OCI-LY3 (cell line): ENCODE measurements around the gene ZNF333.
"Not testable (repeated sequence)": the region's sequence is repeated elsewhere in the genome, so short reads cannot be mapped to it uniquely, and the experiment has no call there.

ENCODE experiments used
- H2AFZ ChIP-seq: fragments of 200-600, 300-600 bp; shearing (Covaris generic); 2 replicates; pipeline ENCODE4 v1.6.0; 2014; ENCODE audit warnings: antibody characterized with exemption, low read depth, low read length
- H3K27ac ChIP-seq: fragments of 200-600, 300-600 bp; sonication (generic); 2 replicates; pipeline ENCODE4 v1.5.1; 2014; ENCODE audit warnings: mild to moderate bottlenecking, low read length, moderate library complexity, mixed read lengths
- H3K27me3 ChIP-seq: fragments of 200-600, 300-600 bp; sonication (generic); 2 replicates; pipeline ENCODE4 v1.6.1; 2014; ENCODE audit warnings: low read depth, low read length, mixed read lengths
- H3K36me3 ChIP-seq: fragments of 200-600, 300-600 bp; sonication (generic); replicated peaks from 2 replicates; pipeline ENCODE3; 2014; ENCODE audit warnings: low read depth, low read length, mixed read lengths
- H3K4me1 ChIP-seq: fragments of 300-600, 200-600 bp; sonication (generic); 2 replicates; pipeline ENCODE4 v1.6.1; 2014; ENCODE audit warnings: low read length, mixed read lengths
- H3K4me2 ChIP-seq: fragments of 200-600, 300-600 bp; sonication (generic); 2 replicates; pipeline ENCODE4 v1.6.1; 2014; ENCODE audit warnings: low read length, mixed read lengths
- H3K4me3 ChIP-seq: fragments of 300-600, 200-600 bp; sonication (generic); 2 replicates; pipeline ENCODE4 v1.5.1; 2014; ENCODE audit warnings: antibody characterized with exemption, mild to moderate bottlenecking, low read length, moderate library complexity
- H3K79me2 ChIP-seq: fragments of 300-600, 200-600 bp; shearing (Covaris generic); 2 replicates; pipeline ENCODE4 v1.6.1; 2014; ENCODE audit warnings: mild to moderate bottlenecking, low read length, mixed read lengths
- H3K9ac ChIP-seq: fragments of 300-600, 200-600 bp; shearing (Covaris generic); 2 replicates; pipeline ENCODE4 v1.6.0; 2014; ENCODE audit warnings: mild to moderate bottlenecking, low read length, moderate library complexity
- H3K9me3 ChIP-seq: fragments of 200-600, 300-600 bp; shearing (Covaris generic); 2 replicates; pipeline ENCODE4 v1.6.1; 2014; ENCODE audit warnings: low read length, mixed read lengths; ENCODE audit not compliant: insufficient read depth
- H4K20me1 ChIP-seq: fragments of 200-600, 300-600 bp; sonication (generic); 2 replicates; pipeline ENCODE4 v1.6.1; 2016; ENCODE audit warnings: low read length, mixed read lengths; ENCODE audit not compliant: insufficient read depth
- EZH2phosphoT487 ChIP-seq: fragments of 200-600 bp; shearing (Covaris generic); IDR thresholded peaks from 2 replicates; pipeline ENCODE4 v1.6.1; 2018; ENCODE audit warnings: antibody characterized with exemption, mixed run types, low read depth
- TF ChIP-seq, protein P1 (sequence below): fragments of 200-600, 300-600 bp; sonication (generic); IDR thresholded peaks from 2 replicates; pipeline ENCODE4 v1.5.1; 2014; ENCODE audit warnings: antibody characterized with exemption, low read length, low read depth

ZNF333 gene

GRCh38 chr19:14779151-14779550 is 89.3 kb downstream of the ZNF333 start:
- no peaks in the 10 kb centered on the region for H3K9me3 ChIP-seq
- no peak overlapping the region for H3K4me3 ChIP-seq
- H3K27ac ChIP-seq = no peak overlapping the region
- H3K4me2 ChIP-seq = no peak overlapping the region
- H2AFZ ChIP-seq = no peak overlapping the region
- H3K79me2 ChIP-seq = no peaks in the 10 kb centered on the region
- H3K27me3 ChIP-seq = no peaks in the 10 kb centered on the region
- no peaks in the 10 kb centered on the region for H3K36me3 ChIP-seq
- H4K20me1 ChIP-seq = no peaks in the 10 kb centered on the region
- H3K9ac ChIP-seq = no peak overlapping the region
- TF ChIP-seq, protein P1, sequence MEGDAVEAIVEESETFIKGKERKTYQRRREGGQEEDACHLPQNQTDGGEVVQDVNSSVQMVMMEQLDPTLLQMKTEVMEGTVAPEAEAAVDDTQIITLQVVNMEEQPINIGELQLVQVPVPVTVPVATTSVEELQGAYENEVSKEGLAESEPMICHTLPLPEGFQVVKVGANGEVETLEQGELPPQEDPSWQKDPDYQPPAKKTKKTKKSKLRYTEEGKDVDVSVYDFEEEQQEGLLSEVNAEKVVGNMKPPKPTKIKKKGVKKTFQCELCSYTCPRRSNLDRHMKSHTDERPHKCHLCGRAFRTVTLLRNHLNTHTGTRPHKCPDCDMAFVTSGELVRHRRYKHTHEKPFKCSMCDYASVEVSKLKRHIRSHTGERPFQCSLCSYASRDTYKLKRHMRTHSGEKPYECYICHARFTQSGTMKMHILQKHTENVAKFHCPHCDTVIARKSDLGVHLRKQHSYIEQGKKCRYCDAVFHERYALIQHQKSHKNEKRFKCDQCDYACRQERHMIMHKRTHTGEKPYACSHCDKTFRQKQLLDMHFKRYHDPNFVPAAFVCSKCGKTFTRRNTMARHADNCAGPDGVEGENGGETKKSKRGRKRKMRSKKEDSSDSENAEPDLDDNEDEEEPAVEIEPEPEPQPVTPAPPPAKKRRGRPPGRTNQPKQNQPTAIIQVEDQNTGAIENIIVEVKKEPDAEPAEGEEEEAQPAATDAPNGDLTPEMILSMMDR = no peak
- no peak for TF ChIP-seq EZH2phosphoT487
- peaks cover 3% of the 10 kb centered on the region; the same call in 1 of the 2 replicates for H3K4me1 ChIP-seq

DNA sequence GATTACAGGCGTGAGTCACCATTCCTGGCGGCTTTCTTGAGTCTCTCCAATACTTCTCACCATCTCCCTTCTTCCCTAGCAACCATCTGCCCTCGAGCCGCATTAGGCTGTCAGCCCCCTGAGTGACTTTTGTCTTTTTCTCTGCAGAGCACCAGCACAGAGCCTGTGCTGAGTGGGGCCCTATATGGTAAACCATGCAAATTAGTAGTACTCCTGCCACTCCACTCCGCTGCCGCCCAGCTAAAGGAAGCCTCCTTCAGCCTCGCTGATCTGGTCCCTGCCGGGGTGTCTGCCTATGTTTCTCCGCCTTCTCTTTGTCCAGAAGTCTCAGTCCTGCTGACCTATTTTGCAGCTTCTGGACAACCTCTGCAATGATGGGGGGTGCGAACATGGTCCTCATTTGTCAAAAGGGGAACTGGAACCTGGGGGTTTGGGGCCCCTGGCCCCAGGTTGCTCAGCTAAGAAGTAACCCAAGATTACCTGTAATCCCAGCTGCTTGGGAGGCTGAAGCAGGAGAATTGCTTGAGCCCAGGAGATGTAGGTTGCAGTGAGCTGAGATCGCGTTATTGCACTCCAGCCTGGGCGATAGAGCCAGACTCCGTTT is 90.9 kb downstream of the ZNF333 start:
- H3K9me3 ChIP-seq, H3K36me3 ChIP-seq, H3K27me3 ChIP-seq, H3K4me3 ChIP-seq, H2AFZ ChIP-seq, H4K20me1 ChIP-seq, H3K4me1 ChIP-seq, H3K4me2 ChIP-seq, H3K79me2 ChIP-seq, H3K27ac ChIP-seq, H3K9ac ChIP-seq: not testable (repeated sequence)

- H3K9me3 ChIP-seq, H3K79me2 ChIP-seq, H2AFZ ChIP-seq, H3K4me1 ChIP-seq, H3K36me3 ChIP-seq, H3K27ac ChIP-seq, H4K20me1 ChIP-seq, H3K4me3 ChIP-seq, H3K4me2 ChIP-seq, H3K27me3 ChIP-seq, H3K9ac ChIP-seq: not testable (repeated sequence)
Observed at GRCh38 chr19:14781713-14782536, 92.1 kb downstream of the ZNF333 start.

DNA sequence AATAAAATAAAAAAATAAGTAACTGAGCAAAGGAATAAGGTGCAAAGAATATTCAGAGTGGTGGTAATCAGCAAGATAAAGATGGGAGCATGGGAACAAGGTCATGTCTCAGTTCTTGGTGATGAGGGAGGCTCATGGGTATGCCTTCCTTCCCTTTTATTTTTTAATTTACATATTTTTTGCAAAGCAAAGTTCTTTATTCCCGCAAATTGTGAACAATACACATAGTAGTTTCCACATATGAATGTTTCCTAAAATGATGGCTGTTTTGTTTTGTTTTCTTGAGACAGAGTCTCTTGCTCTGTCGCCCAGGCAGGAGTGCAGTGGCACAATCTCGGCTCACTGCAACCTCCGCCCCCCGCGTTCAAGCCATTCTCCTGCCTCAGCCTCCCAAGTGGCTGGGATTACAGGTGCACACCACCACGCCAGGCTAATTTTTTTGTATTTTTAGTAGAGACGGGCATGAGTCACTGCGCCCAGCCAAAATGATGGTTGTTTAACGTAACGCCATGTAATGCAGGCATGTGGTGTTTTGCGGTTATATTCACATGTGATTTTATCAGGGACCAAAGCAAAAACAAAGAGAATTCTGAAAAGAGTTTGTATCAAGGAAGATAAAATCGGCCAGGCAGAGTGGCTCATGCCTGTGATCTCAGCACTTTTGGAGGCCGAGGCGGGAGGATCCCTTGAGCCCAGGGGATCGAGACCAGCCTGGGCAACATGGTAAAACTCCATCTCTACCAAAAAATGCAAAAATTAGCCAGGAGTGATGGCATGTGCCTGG is 93.0 kb downstream of the ZNF333 start:
- H3K4me1 ChIP-seq = peaks cover 3% of the 10 kb centered on the region; the same call in 1 of the 2 replicates
- no peak for TF ChIP-seq EZH2phosphoT487
- TF ChIP-seq, protein P1 = no peak
- H3K4me3 ChIP-seq = no peak overlapping the region
- no peak overlapping the region for H3K9ac ChIP-seq
- H4K20me1 ChIP-seq = no peaks in the 10 kb centered on the region
- H3K9me3 ChIP-seq = no peaks in the 10 kb centered on the region
- no peak overlapping the region for H3K27ac ChIP-seq
- no peak overlapping the region for H3K4me2 ChIP-seq
- no peak overlapping the region for H2AFZ ChIP-seq
- no peaks in the 10 kb centered on the region for H3K36me3 ChIP-seq
- no peaks in the 10 kb centered on the region for H3K79me2 ChIP-seq
- H3K27me3 ChIP-seq = no peaks in the 10 kb centered on the region
